Measurements from ENCODE around the gene CTNNB1.

DNA sequence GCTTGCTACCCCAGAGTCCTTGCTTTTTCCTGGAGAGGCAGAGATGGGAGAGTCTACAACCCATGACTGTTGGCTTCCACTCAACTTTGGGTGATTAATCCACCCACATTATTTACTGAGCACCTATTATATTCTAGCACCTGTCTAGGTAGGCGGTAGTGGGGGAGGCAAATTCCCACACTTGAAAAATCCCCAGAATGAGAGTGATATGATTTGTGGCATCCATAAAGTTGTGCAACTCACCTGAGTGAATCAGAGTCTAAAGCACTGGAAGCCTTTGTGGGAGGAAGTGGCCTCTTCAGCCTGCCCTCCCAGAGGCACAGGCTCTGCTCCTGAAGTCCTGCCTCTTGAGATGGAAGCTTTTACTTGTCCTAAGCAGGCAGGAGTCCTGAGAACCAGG is 40.4 kb upstream of the CTNNB1 start:
- TF ChIP-seq, protein P1, sequence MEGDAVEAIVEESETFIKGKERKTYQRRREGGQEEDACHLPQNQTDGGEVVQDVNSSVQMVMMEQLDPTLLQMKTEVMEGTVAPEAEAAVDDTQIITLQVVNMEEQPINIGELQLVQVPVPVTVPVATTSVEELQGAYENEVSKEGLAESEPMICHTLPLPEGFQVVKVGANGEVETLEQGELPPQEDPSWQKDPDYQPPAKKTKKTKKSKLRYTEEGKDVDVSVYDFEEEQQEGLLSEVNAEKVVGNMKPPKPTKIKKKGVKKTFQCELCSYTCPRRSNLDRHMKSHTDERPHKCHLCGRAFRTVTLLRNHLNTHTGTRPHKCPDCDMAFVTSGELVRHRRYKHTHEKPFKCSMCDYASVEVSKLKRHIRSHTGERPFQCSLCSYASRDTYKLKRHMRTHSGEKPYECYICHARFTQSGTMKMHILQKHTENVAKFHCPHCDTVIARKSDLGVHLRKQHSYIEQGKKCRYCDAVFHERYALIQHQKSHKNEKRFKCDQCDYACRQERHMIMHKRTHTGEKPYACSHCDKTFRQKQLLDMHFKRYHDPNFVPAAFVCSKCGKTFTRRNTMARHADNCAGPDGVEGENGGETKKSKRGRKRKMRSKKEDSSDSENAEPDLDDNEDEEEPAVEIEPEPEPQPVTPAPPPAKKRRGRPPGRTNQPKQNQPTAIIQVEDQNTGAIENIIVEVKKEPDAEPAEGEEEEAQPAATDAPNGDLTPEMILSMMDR (IDR thresholded peaks at IDR 0.05; ENCODE audit: low read length), result no peak
- no peak for TF ChIP-seq EZH2 (IDR thresholded peaks at IDR 0.05; ENCODE audit: borderline replicate concordance, low read length)
